HepG2 (cell line): ENCODE results near the gene DOCK4. TPM values are rescaled to one million over a fixed set of nuclear protein-coding genes. Genes with fewer than 3 reads are reported as not detected.

Source experiments
- ATAC-seq: fragments of 200-7000 bp; cut with Tn5 transposase; 3 replicates; pipeline ENCODE4 v1.9.1; 2020; ENCODE audit warnings: mild to moderate bottlenecking, moderate library complexity
- BruUV-seq: library from RNA; stranded (reverse); fragments of 400-500 nt; replicated peaks from 2 replicates; lab custom pipeline; 2021; lab: Mats Ljungman, UMichigan
- CTCF ChIA-PET: fragments of 300-600 bp; formaldehyde crosslinking; extraction: SDS; loops from one replicate; lab custom pipeline; 2021; ENCODE audit warnings: low total read pairs, inconsistent platforms, low intra/inter-chr PET ratio; lab: Yijun Ruan, JAX
- POLR2A ChIA-PET: fragments of 350-600 bp; sonication (Branson Sonifier 250); formaldehyde crosslinking; loops from one replicate; lab custom pipeline; 2020; ENCODE audit warnings: antibody characterized with exemption, inconsistent platforms; lab: Yijun Ruan, JAX
- DNase-seq: peaks from one replicate; pipeline ENCODE4 v3.0.0-alpha.2; 2015; ENCODE audit warnings: low spot score
- FAIRE-seq: peaks from 3 replicates; lab custom pipeline; 2011; peaks lifted over from hg19 to GRCh38; lab: Jason Lieb, UNC
- H2AFZ ChIP-seq: one replicate; pipeline ENCODE4 v1.6.1; 2011; ENCODE audit warnings: low read length, inconsistent platforms
- H3K27ac ChIP-seq: fragments of 300-600 bp; 3 replicates; pipeline ENCODE4 v1.8.0; 2011; ENCODE audit warnings: mixed run types, mild to moderate bottlenecking, mixed read lengths, low read length, inconsistent platforms; ENCODE audit not compliant: insufficient read depth; ENCODE audit errors: extremely low read length
- H3K27me3 ChIP-seq, 2 experiments: fragments of 200-600 bp in 1 of 2; 2 replicates in 1 of 2; 3 replicates in 1 of 2; pipeline versions ENCODE4 v1.6.0 to v1.8.0; 2011; ENCODE audit warnings: low read length in 2 of 2, mild to moderate bottlenecking in 2 of 2, moderate library complexity in 2 of 2, inconsistent platforms in 1 of 2; ENCODE audit not compliant: insufficient read depth in 2 of 2, control insufficient read depth in 1 of 2
- H3K36me3 ChIP-seq, 2 experiments: fragments of 200-600 bp in 1 of 2; replicated peaks in 1 of 2; 2 replicates in 1 of 2; 3 replicates in 1 of 2; pipeline versions ENCODE4 v1.5.1 to v1.8.0; 2011; ENCODE audit warnings: low read length in 2 of 2, inconsistent platforms in 1 of 2; ENCODE audit not compliant: insufficient read depth in 2 of 2, control insufficient read depth in 1 of 2
- H3K4me1 ChIP-seq: 2 replicates; pipeline ENCODE4 v1.5.1; 2012; ENCODE audit warnings: low read length, inconsistent platforms; ENCODE audit not compliant: insufficient read depth
- H3K4me2 ChIP-seq: 2 replicates; pipeline ENCODE4 v1.6.0; 2011; ENCODE audit warnings: low read depth, low read length, inconsistent platforms
- H3K4me3 ChIP-seq, 3 experiments: fragments of 200-600 bp in 1 of 3; sonication (generic), shearing (Covaris generic) in 1 of 3; replicated peaks in 1 of 3; 2 replicates each; pipeline ENCODE4 v1.5.1; 2011 to 2016; ENCODE audit warnings: low read length in 3 of 3, inconsistent platforms in 2 of 3, low read depth in 2 of 3, mild to moderate bottlenecking in 2 of 3, control low read depth in 1 of 3, mixed read lengths in 1 of 3; ENCODE audit not compliant: insufficient read depth in 1 of 3
- H3K79me2 ChIP-seq: one replicate; pipeline ENCODE4 v1.6.1; 2011; ENCODE audit warnings: low read length, inconsistent platforms; ENCODE audit not compliant: insufficient read depth
- H3K9ac ChIP-seq: 2 replicates; pipeline ENCODE4 v1.6.0; 2011; ENCODE audit warnings: mild to moderate bottlenecking, low read depth, low read length, inconsistent platforms; ENCODE audit not compliant: insufficient read depth
- H3K9me3 ChIP-seq: 2 replicates; pipeline ENCODE4 v1.5.1; 2012; ENCODE audit warnings: mild to moderate bottlenecking, low read length
- H4K20me1 ChIP-seq: 2 replicates; pipeline ENCODE4 v1.6.0; 2011; ENCODE audit warnings: inconsistent platforms, mild to moderate bottlenecking, low read length, moderate library complexity; ENCODE audit not compliant: insufficient read depth
- CREB1 ChIP-seq, 2 experiments: fragments of 450-650 bp in 1 of 2; IDR thresholded peaks; 2 replicates each; pipeline ENCODE4 v1.6.1; 2016 to 2017; ENCODE audit warnings: control low read depth in 1 of 2, mild to moderate bottlenecking in 1 of 2, missing compliant biosample characterization in 1 of 2, missing genetic modification characterization in 1 of 2
- CREM ChIP-seq, 2 experiments: sonication (generic) in 1 of 2; formaldehyde crosslinking in 1 of 2; IDR thresholded peaks; 2 replicates each; pipeline versions ENCODE4 v1.4.0 to v1.6.1; 2016 to 2020; ENCODE audit warnings: antibody characterized with exemption in 1 of 2, mild to moderate bottlenecking in 1 of 2, missing genetic modification reagents in 1 of 2
- HNRNPL ChIP-seq: fragments of 200-400 bp; formaldehyde crosslinking; IDR thresholded peaks from 2 replicates; pipeline ENCODE4 v1.6.1; 2017; ENCODE audit warnings: mild to moderate bottlenecking, low read depth, low read length
- MAFK ChIP-seq, 2 experiments: IDR thresholded peaks in 1 of 2; conservative IDR thresholded peaks in 1 of 2; 2 replicates each; pipeline ENCODE4 v1.6.1; 2011; ENCODE audit warnings: improper control_type of control experiment in 2 of 2, low read length in 2 of 2
- MLLT10 ChIP-seq: sonication (generic); formaldehyde crosslinking; IDR thresholded peaks from 2 replicates; pipeline ENCODE4 v1.4.0; 2020; ENCODE audit warnings: missing genetic modification reagents
- NR2F6 ChIP-seq, 2 experiments: IDR thresholded peaks; 2 replicates each; pipeline ENCODE4 v1.6.1; 2016; ENCODE audit warnings: antibody characterized with exemption in 1 of 2, mild to moderate bottlenecking in 1 of 2
- SP5 ChIP-seq: IDR thresholded peaks from 2 replicates; pipeline ENCODE4 v1.6.1; 2016; ENCODE audit warnings: low read depth, borderline replicate concordance
- TBX3 ChIP-seq: fragments of 450-650 bp; IDR thresholded peaks from 2 replicates; pipeline ENCODE4 v1.6.1; 2017; ENCODE audit warnings: antibody characterized with exemption, mild to moderate bottlenecking, inconsistent platforms, borderline replicate concordance
- TOPORS ChIP-seq: sonication (generic); formaldehyde crosslinking; IDR thresholded peaks from 2 replicates; pipeline ENCODE4 v1.8.0; 2023; ENCODE audit warnings: mild to moderate bottlenecking, missing genetic modification reagents
- ZNF136 ChIP-seq: sonication (generic); formaldehyde crosslinking; IDR thresholded peaks from 2 replicates; pipeline ENCODE4 v1.8.1; 2022; ENCODE audit warnings: low read depth, mild to moderate bottlenecking, moderate library complexity, missing genetic modification reagents
- whole genome bisulfite sequencing: methylation state at CpG from one replicate; pipeline ENCODE4 v1.1.6; 2017; ENCODE audit warnings: low lambda C conversion rate; 5-methylcytosine and 5-hydroxymethylcytosine counted together
- in situ Hi-C: cut with HindIII; loops from 2 replicates; pipeline ENCODE4 v1.10.0; 2017; ENCODE audit warnings: low pct_unique_long_range_greater_than_20kb; ENCODE audit not compliant: extremely low pct_ligation_motif_present
- intact Hi-C: fragments of 100-400 bp; cut with micrococcal nuclease; formaldehyde crosslinking; loops from one replicate; pipeline ENCODE4 v1.10.0; 2022; ENCODE audit not compliant: unreplicated experiment
- polyA plus RNA-seq, 8 experiments: library from polyadenylated mRNA; depleted of rRNA in 3 of 8; stranded (reverse) in 7 of 8; unstranded in 1 of 8; fragments of >200 nt; fragmentation: Illumina TruSeq in 4 of 8; extraction: Trizol in 4 of 8; gene quantifications; 2 replicates each; pipeline versions ENCODE4 v1.2.1 to v1.2.3, GENCODE V29; 2011 to 2016; ENCODE audit warnings: low read depth in 4 of 8, missing spikeins in 1 of 8, mixed read lengths in 1 of 8; ENCODE audit not compliant: insufficient read depth in 1 of 8
- total RNA-seq, 5 experiments: library from RNA; depleted of rRNA; stranded (reverse); fragments of >200 nt; fragmentation: Illumina TruSeq; extraction: Trizol; gene quantifications; 2 replicates each; pipeline ENCODE4 v1.2.3, GENCODE V29; 2016; ENCODE audit warnings: low read depth in 1 of 5

Gene DOCK4
- total and polyA plus RNA-seq, 2 of the 13 experiments (the other 11 are each of a cell fraction or from before 2014, with no cell fraction given): 13.5 to 17.4 TPM

DNA sequence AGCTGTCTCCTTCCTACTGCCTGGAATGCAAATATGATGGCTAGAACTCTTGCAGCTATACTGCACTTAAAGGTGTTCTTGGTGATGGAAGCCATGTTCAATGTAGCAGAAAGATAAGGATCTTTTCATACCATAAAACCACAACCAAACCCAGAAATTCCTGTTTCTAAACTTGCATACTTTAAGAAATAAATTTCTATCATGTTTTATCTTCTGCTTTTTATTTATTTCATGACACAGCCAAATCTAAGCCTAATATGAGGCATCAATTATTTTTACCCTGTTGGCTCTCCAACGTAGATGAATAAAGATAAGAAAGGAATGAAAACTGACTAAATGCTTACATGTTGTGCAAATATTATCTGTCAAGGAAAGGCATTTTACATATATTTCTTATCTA is 224.1 kb downstream of the DOCK4 start (continued):
- TF ChIP-seq CREM (IDR thresholded peaks at IDR 0.05): no peak
- no peak for TF ChIP-seq CREM (CRISPR knock-in tag; IDR thresholded peaks at IDR 0.05)
- TF ChIP-seq, all 625 proteins: peak for 0

DNA sequence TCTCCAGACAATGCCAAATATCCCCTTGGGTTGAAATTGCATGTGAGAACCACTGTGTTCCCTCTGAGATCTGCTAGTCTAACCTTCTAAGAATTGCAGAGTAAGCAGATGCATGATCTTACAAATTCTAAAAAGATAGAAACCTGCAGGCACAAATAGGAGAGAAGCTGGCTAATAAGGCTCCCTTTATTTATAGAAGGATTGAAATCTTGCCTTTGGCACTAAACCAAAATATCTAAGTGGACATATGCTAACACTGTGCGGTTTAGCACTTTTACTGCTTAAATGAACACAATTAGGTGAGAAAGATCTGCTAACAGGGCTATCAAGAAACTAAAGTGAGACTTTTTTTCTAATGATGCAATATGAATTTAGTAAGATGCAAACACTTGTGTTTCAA is 225.5 kb downstream of the DOCK4 start:
- no peak overlapping the region for H3K9ac ChIP-seq
- H3K4me3 ChIP-seq: no peak overlapping the region
- ChIA-PET POLR2A (no interaction called here), CTCF (no interaction called here)
- H3K27ac ChIP-seq: no peak overlapping the region
- no peaks in the 10 kb centered on the region for H3K79me2 ChIP-seq
- H4K20me1 ChIP-seq: no peaks in the 10 kb centered on the region
- FAIRE-seq: no peak
- no TSS peak for BruUV-seq
- no peaks in the 10 kb centered on the region for H3K9me3 ChIP-seq
- ATAC-seq: no peak
- H3K36me3 ChIP-seq: peaks cover 12 to 39% of the 10 kb centered on the region in 2 experiments; a peak in 4 of 5 replicates
- WGBS: 97% methylated on average over 1 of the region's 1 CpG
- intact Hi-C loops (no loop called here), in situ Hi-C loops (no loop called here)
- H3K27me3 ChIP-seq: no peaks in the 10 kb centered on the region
- H3K4me2 ChIP-seq: no peak overlapping the region
- no peak for DNase-seq
- H3K4me1 ChIP-seq: no peaks in the 10 kb centered on the region
- TF ChIP-seq TOPORS (CRISPR knock-in tag) (no peak), MAFK (conservative IDR thresholded peaks at IDR 0.05 in 1 of 2, IDR thresholded peaks at IDR 0.05 in 1 of 2; ENCODE audit: low read length in 2 of 2) (peak in 1 of 2 experiments; percentile 43; a peak in 1 of 4 replicates)
- TF ChIP-seq, all 625 proteins: peak for 1
- H2AFZ ChIP-seq: no peak overlapping the region

- DNase-seq: no peak
- Histone ChIP-seq H3K9ac (no peak overlapping the region), H3K4me1 (no peaks in the 10 kb centered on the region), H2AFZ (no peak overlapping the region), H3K79me2 (no peaks in the 10 kb centered on the region), H3K27me3 (no peaks in the 10 kb centered on the region), H4K20me1 (no peaks in the 10 kb centered on the region), H3K27ac (no peak overlapping the region), H3K4me3 (no peak overlapping the region), H3K4me2 (no peak overlapping the region), H3K36me3 (peaks cover 4 to 6% of the 10 kb centered on the region in 2 experiments; a peak in 3 of 5 replicates), H3K9me3 (no peaks in the 10 kb centered on the region)
- in situ Hi-C loops (no loop called here), intact Hi-C loops (no loop called here)
- POLR2A ChIA-PET: no interaction called here
- ATAC-seq: no peak
- TF ChIP-seq CREB1 (IDR thresholded peaks at IDR 0.05) (no peak), CREB1 (CRISPR knock-in tag; IDR thresholded peaks at IDR 0.05) (no peak), HNRNPL (no peak), SP5 (CRISPR knock-in tag) (no peak), TBX3 (no peak), ZNF136 (CRISPR knock-in tag) (no peak), MLLT10 (CRISPR knock-in tag) (no peak), NR2F6 (IDR thresholded peaks at IDR 0.05) (no peak), NR2F6 (CRISPR knock-in tag; IDR thresholded peaks at IDR 0.05) (no peak)
- FAIRE-seq: no peak
- BruUV-seq: no TSS peak
- CTCF ChIA-PET: no interaction called here
- WGBS: 98% methylated on average over 4 of the region's 4 CpGs
Measured at GRCh38 chr7:111975346-111975745, 230.9 kb downstream of the DOCK4 start.
